Endothelial cell of umbilical vein (primary cell): ENCODE measurements around the gene EDA.
"Not testable (repeated sequence)": the region's sequence is repeated elsewhere in the genome, so short reads cannot be mapped to it uniquely, and the experiment has no call there.

ENCODE experiments used
- JUN ChIP-seq: IDR thresholded peaks from 2 replicates; pipeline ENCODE4 v1.6.1; 2011; ENCODE audit warnings: borderline replicate concordance, low read depth; ENCODE audit not compliant: insufficient read length, insufficient read depth
- MYC ChIP-seq: IDR thresholded peaks from one replicate; pipeline ENCODE4 v1.6.1; 2011; ENCODE audit warnings: mild to moderate bottlenecking, low read depth, low read length
- POLR2A ChIP-seq: IDR thresholded peaks from 2 replicates; pipeline ENCODE4 v1.6.1; 2012; ENCODE audit warnings: low read depth, mild to moderate bottlenecking, control low read depth, low read length
- POLR2AphosphoS5 ChIP-seq: IDR thresholded peaks from 2 replicates; pipeline ENCODE4 v1.6.1; 2012; ENCODE audit warnings: low read depth, mild to moderate bottlenecking, control low read depth, low read length, moderate library complexity; ENCODE audit not compliant: insufficient read depth
- TF ChIP-seq, protein P1 (sequence below), 2 donors: IDR thresholded peaks; 1 replicate in 1 of 2; 2 replicates in 1 of 2; pipeline ENCODE4 v1.5.1; 2011; ENCODE audit warnings: low read length in 2 of 2, mild to moderate bottlenecking in 2 of 2, moderate library complexity in 2 of 2, control low read depth in 1 of 2, inconsistent platforms in 1 of 2, low read depth in 1 of 2; ENCODE audit not compliant: insufficient read depth in 1 of 2; ENCODE audit errors: extremely low read depth in 1 of 2
- TF ChIP-seq, protein P2 (sequence below): IDR thresholded peaks from 2 replicates; pipeline ENCODE4 v1.6.1; 2011; ENCODE audit not compliant: insufficient read depth, insufficient read length

DNA sequence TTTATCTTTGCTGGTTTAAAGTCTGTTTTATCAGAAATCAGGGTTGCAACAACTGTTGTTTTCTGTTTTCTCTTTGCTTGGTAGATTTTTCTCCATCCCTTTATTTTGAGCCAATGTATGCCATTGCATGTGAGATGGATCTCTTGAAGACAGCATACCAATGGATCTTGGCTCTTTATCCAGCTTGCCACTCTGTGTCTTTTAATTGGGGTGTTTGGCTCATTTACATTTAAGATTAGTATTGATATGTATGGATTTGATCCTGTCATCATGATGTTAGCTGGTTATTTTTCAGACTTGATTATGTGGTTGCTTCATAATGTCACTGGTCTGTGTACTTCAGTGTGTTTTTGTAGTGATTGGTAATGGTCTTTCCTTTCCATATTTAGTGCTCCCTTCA, 244.1 kb downstream of the EDA start:
- TF ChIP-seq, protein P1, sequence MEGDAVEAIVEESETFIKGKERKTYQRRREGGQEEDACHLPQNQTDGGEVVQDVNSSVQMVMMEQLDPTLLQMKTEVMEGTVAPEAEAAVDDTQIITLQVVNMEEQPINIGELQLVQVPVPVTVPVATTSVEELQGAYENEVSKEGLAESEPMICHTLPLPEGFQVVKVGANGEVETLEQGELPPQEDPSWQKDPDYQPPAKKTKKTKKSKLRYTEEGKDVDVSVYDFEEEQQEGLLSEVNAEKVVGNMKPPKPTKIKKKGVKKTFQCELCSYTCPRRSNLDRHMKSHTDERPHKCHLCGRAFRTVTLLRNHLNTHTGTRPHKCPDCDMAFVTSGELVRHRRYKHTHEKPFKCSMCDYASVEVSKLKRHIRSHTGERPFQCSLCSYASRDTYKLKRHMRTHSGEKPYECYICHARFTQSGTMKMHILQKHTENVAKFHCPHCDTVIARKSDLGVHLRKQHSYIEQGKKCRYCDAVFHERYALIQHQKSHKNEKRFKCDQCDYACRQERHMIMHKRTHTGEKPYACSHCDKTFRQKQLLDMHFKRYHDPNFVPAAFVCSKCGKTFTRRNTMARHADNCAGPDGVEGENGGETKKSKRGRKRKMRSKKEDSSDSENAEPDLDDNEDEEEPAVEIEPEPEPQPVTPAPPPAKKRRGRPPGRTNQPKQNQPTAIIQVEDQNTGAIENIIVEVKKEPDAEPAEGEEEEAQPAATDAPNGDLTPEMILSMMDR (IDR thresholded peaks at IDR 0.05; ENCODE audit: extremely low read depth in 1 of 2, insufficient read depth in 1 of 2, low read depth in 1 of 2, low read length in 2 of 2): not testable (repeated sequence)
- not testable (repeated sequence) for TF ChIP-seq JUN, POLR2AphosphoS5, POLR2A, MYC
- TF ChIP-seq, protein P2, sequence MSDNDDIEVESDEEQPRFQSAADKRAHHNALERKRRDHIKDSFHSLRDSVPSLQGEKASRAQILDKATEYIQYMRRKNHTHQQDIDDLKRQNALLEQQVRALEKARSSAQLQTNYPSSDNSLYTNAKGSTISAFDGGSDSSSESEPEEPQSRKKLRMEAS: not testable (repeated sequence)
